GM18517 (cell line): ENCODE data around the gene ANO3.
"Not testable (repeated sequence)": the region's sequence is repeated elsewhere in the genome, so short reads cannot be mapped to it uniquely, and the experiment has no call there.

Source experiments
- ATAC-seq: cut with Tn5 transposase; IDR thresholded peaks from one replicate; pipeline ENCODE4 v1.9.1; 2021; ENCODE audit warnings: mild to moderate bottlenecking, moderate library complexity; ENCODE audit not compliant: unreplicated experiment

Gene ANO3

DNA sequence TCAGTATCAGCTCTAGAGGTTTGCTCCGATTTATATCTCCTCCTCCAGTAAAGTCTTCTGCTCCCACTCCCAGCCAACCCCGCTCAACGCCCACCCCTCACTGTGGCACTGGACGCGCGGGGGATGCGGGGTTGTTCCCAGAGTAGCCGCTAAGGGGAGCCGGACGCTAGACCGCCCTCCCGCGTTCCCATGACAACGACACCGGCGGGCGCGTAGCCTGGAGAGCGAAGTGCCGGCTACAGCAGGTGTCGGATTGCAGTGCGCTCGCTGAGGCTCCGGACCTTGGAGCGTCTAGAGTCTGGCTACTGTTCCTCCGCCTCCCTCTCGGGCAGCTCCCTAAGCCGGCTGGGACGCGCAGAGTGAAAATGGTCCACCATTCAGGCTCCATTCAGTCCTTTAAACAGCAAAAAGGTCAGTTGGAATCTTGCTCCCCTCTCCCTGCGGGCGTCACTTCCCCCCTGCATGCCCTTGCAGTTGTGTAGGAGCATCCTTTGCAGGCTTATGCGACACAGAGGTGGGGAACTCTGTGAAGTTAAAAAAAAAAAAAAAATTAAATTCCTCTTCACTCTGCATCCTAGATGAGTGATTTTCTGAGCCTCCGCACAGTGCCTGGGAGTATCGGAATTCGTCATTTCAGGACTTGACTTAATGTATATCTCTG lies at the start of gene ANO3:
Gene ANO3 (plus strand): TSS at position 220 of the 661 bp plus-strand sequence. CDS start 146 bp downstream, at position 366.
- ATAC-seq: peak; percentile 86

GRCh38 chr11:26283852-26284408 lies 48.0 kb upstream of the ANO3 start:
- ATAC-seq: no peak

DNA sequence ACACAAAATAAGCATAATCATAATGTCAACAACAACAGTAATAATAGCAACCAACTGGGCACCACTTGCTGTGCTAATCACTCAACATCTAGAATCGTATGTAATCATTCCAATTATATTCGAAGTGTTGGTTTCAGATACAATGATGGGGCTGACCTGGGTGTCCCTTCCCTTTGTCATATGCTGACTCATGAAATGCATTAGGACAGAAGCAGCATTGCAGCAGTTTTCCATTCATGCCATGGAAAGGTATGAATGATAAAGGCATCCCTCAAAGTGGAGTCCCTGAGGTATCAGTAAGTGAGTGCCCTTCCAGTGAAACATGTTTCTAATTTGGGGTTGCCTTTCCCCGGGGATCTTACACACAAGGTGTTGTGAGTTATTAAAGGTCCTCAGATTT lies 46.3 kb upstream of the ANO3 start:
- ATAC-seq: no peak

- no peak for ATAC-seq
Observed at GRCh38 chr11:26286472-26287066, 45.4 kb upstream of the ANO3 start.

GRCh38 chr11:26287067-26287518 lies 44.8 kb upstream of the ANO3 start:
- ATAC-seq: no peak

GRCh38 chr11:26297189-26297975 lies 34.5 kb upstream of the ANO3 start:
- ATAC-seq: peak; percentile 90

DNA sequence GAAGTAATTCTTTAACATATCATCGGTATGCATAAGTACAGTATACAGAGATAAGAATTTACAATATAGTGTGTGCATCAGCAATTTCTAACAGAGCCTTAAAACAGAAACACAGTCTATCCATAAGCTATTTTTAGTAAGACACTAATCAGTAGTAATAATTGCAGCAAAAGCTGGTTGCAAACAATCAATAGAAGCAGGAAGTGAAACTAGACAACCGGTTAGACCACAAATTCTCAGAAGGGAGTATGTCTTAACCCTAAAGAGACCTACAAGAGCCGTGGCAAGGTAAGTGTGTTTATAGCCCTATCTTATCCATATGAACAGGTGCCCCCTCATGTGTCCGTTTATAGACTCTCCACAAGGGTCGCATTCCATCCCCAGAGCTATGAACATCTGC lies 15.6 kb upstream of the ANO3 start:
- not testable (repeated sequence) for ATAC-seq

DNA sequence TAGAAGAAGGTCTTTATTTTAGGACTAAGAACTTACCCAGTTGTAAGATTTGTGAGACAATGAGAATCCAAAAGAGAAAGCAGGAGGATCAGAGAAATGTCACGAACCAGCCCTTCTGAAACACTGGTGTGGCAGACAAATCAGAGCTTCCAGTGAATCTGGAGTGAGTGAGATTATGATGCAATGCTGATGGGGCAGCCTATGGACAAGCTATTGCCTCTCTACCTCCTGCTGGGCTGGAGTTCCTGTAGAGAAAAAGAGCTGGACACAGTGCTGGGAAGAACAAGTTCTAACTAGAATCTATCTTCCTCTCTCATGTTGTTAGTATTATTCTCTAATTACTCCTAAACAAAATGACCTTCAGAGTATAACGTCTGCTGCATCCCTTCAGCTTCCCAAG lies 12.0 kb upstream of the ANO3 start:
- no peak for ATAC-seq

DNA sequence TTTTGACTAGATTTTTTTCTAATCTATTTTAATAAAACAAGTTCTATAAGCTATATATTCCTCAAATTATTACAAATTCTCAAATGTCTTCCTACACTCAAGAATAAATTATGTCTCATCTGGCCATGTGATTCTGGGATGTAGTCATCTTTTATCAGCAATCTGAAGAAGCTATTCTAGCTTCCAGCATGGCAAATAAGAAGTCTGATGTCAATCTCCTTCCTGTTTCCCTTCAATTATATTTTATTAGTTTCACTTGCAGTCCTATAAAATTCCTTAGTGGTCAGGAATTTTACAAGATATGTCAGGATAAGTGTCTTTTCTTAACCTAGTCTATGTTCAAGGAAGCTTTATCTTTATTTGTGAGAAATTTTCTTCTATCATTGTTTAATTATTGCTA lies 10.4 kb upstream of the ANO3 start:
- ATAC-seq: no peak

DNA sequence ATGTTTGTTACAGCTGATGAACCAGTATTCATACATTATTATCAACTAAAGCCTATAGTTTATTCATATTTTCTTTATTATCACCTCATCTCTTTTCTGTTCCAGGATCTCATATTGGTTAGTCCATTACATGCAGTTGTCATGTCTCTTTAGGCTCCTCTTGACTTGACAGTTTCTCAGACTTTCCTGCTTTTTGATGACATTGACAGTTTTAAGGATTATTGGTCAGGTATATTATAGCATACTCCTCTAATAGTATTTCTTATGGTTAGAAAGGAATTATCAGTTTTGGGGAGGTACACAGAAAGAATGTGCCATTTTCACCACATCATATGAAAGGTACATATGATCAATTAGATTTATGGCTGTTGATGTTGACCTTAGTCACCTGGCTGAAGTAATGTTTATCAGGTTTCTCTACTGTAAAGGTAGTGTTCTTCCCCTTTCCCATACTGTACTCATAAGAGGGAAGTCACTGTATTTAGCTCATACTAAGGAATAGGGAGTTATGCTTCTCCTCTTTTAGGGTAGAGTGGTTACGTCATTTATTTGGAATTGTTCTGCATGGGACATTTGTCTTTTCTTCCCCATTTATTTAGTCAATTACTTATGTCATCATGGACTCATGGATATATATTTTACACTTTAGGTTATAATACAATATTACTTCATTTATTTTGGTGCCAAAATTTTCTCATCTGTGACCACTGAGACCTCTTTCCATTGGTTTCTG lies 9.4 kb upstream of the ANO3 start:
- no peak for ATAC-seq

DNA sequence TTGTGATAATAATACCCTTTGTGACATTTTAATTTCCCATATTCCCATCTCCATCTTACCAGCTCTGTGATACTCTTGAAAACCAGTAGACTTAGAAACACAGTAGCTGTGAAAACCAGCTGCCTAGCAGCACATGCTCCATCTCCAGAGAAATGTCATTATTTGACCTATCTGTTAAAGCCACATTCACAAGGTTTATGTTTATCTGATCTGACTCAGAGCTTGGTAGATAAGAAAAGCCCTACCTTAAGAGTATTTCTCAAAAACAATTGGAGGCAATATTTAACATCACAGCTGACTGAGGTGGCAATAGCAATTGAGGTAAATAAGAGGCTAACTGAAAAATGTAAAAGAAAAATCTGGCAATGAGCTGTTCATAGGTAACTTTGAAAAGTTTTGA lies 8.1 kb upstream of the ANO3 start:
- no peak for ATAC-seq

- ATAC-seq: no peak
Observed at GRCh38 chr11:26324270-26324669, 7.7 kb upstream of the ANO3 start.

DNA sequence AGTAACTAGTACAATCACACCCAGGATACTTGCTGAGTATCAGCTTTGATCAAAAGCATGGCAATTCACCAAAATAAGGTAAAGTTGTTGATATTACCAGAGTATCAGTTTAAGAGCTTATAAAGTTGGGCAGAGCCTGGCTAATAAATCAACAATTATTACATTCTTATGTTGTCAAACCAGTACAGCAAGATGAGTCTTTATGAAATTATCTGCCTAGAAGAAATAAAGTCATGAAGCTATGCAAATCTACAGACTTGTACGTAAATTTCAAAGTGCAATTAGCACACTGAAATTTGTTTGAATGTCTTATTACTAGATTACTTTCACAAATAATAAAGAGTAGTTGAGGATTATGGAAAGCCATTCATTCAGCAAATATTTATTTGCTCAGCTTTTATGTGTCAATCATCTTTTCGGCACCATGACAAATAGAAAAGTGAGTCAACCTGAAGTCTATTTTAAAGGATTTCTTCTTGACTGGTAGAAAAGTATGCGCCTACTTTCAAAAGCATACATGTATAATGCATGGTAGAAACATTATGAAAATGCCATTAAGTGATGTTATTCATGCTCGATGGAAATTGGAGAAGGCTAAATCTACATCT lies 5.0 kb upstream of the ANO3 start:
- ATAC-seq: no peak

GRCh38 chr11:26329206-26329605 lies 2.7 kb upstream of the ANO3 start:
- no peak for ATAC-seq

- no peak for ATAC-seq
Observed at GRCh38 chr11:26330262-26330661, 1.7 kb upstream of the ANO3 start.

GRCh38 chr11:26332572-26332915 lies 614 bp downstream of the ANO3 start:
- ATAC-seq: no peak

DNA sequence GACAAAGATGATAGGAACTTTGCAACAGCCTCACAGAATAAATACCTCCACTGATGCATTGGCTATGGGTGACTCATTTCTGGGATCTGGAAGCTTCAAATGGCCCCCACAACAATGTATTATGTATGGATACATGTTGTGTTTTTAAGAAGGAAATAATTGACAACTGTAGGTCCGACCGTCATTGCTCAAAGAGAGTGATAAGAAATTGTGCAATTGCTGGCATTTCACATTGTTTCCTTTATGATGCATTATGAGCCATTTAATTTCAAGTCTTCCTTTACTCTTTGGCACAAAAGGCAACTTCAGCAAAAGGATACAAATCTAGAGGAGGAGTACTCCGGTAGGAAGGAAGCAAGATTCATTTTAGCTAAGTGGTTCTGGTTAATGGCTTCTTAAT lies 2.0 kb downstream of the ANO3 start:
- no peak for ATAC-seq

GRCh38 chr11:26335903-26336302 lies 4.0 kb downstream of the ANO3 start:
- ATAC-seq: no peak

DNA sequence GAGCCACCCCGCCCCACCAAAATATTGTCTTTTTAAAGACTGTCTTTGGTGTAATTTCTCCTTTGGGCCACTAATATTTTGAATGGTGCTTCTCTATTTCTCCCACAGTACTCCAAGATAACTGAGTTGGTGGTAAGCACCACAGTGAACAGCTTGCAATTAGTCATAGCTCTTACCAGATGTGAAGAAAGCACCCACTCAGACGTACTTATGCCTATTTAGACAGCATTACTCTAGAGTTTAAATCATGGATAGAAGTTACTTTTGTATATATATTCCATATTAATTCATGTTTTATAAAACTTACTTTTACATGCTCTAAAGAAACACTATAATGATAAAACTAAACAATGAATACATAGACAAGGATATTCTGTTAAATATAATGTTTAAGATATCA lies 12.7 kb downstream of the ANO3 start:
- ATAC-seq: no peak

DNA sequence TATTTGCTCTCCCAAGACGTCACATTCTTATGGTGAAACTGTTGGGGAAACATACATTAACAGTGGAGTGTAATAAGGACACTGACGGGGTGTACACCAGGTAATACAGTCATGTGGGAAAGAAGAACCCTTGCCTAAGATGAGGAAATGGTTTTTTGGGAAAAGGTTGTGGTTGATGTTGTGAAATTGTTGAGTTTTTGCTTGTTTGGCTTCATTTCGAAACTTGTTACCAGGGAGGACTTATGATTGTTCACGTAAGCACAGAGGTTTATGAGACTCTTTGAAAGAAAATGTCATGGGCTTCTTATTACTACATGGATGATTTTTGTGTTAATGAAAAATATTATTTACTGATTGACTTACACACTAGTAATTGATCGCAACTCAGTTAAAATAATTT lies 16.8 kb downstream of the ANO3 start:
- no peak for ATAC-seq

- ATAC-seq: no peak
Observed at GRCh38 chr11:26350002-26350401, 18.1 kb downstream of the ANO3 start.
